PC-9 (cell line): ENCODE measurements around the gene NFIA. TPM values are rescaled to one million over a fixed set of nuclear protein-coding genes. Genes with fewer than 3 reads are reported as not detected.
A peak's percentile ranks its signal among the peaks of the same experiment; 100 is the strongest.

Experiments used
- BruUV-seq: library from RNA; stranded (reverse); fragments of 400-500 nt; replicated peaks from 2 replicates; lab custom pipeline; 2021; lab: Mats Ljungman, UMichigan
- CTCF ChIA-PET: fragments of 300-600 bp; sonication (Branson Sonifier 250); formaldehyde crosslinking; loops from one replicate; lab custom pipeline; 2022; ENCODE audit warnings: antibody characterized with exemption; lab: Charles Lee
- POLR2A ChIA-PET: fragments of 300-600 bp; sonication (Branson Sonifier 250); formaldehyde crosslinking; loops from one replicate; lab custom pipeline; 2022; ENCODE audit warnings: antibody characterized with exemption; ENCODE audit not compliant: unreplicated experiment; lab: Charles Lee
- DNase-seq, 2 experiments: peaks; one replicate each; pipeline versions ENCODE4 v3.0.0 to v3.0.0-alpha.2; 2015 to 2022; ENCODE audit warnings: mixed read lengths in 1 of 2
- H2AFZ ChIP-seq: fragments of 200-600 bp; sonication (generic); 2 replicates; pipeline ENCODE4 v1.8.1; 2017; ENCODE audit warnings: antibody characterized with exemption
- H3F3A ChIP-seq: fragments of 200-600 bp; sonication (generic); 2 replicates; pipeline ENCODE4 v1.8.1; 2017; ENCODE audit warnings: antibody characterized with exemption, mild to moderate bottlenecking, low read depth; ENCODE audit not compliant: insufficient read depth
- H3K27ac ChIP-seq: fragments of 200-600 bp; sonication (generic); 2 replicates; pipeline ENCODE4 v1.6.1; 2016; ENCODE audit warnings: mixed run types
- H3K27me3 ChIP-seq: fragments of 200-600 bp; sonication (generic); 2 replicates; pipeline ENCODE4 v1.6.1; 2016; ENCODE audit warnings: low read depth, mixed run types; ENCODE audit not compliant: insufficient read depth
- H3K36me3 ChIP-seq: fragments of 200-600 bp; sonication (generic); 2 replicates; pipeline ENCODE4 v1.6.1; 2016; ENCODE audit warnings: low read depth, mixed run types
- H3K4me1 ChIP-seq: fragments of 200-600 bp; sonication (generic); replicated peaks from 2 replicates; pipeline ENCODE4 v1.6.1; 2016; ENCODE audit warnings: mixed run types; ENCODE audit not compliant: insufficient read depth
- H3K4me2 ChIP-seq: fragments of 200-600 bp; sonication (generic); 2 replicates; pipeline ENCODE4 v1.6.1; 2017; ENCODE audit warnings: mixed run types
- H3K4me3 ChIP-seq: fragments of 200-600 bp; sonication (generic); 2 replicates; pipeline ENCODE4 v1.6.1; 2016; ENCODE audit warnings: mixed run types
- H3K79me2 ChIP-seq: fragments of 200-600 bp; sonication (generic); 2 replicates; pipeline ENCODE4 v1.6.1; 2017; ENCODE audit warnings: low read depth, mixed run types
- H3K9me2 ChIP-seq: fragments of 200-600 bp; sonication (generic); 2 replicates; pipeline ENCODE4 v1.8.1; 2017; ENCODE audit warnings: mild to moderate bottlenecking; ENCODE audit not compliant: insufficient read depth
- H3K9me3 ChIP-seq: fragments of 200-600 bp; sonication (generic); 2 replicates; pipeline ENCODE4 v1.8.1; 2016; ENCODE audit warnings: low read depth; ENCODE audit not compliant: insufficient read depth
- H4K20me1 ChIP-seq: fragments of 200-600 bp; sonication (generic); 2 replicates; pipeline ENCODE4 v1.8.1; 2017; ENCODE audit not compliant: insufficient read depth
- CTCF ChIP-seq: fragments of 200-600 bp; sonication (generic); conservative IDR thresholded peaks from 2 replicates; pipeline ENCODE4 v1.6.1; 2017; ENCODE audit warnings: mixed run types, antibody characterized with exemption, mild to moderate bottlenecking, moderate library complexity
- EZH2 ChIP-seq: fragments of 200-600 bp; sonication (generic); IDR thresholded peaks from 2 replicates; pipeline ENCODE4 v1.8.0; 2017; ENCODE audit warnings: antibody characterized with exemption, low read depth
- intact Hi-C: fragments of 100-400 bp; cut with micrococcal nuclease; formaldehyde crosslinking; loops from one replicate; pipeline ENCODE4 v1.10.0; 2022; ENCODE audit not compliant: unreplicated experiment
- total RNA-seq: library from RNA; stranded (reverse); gene quantifications from 2 replicates; pipeline ENCODE4 v1.2.3, GENCODE V29; 2021

The NFIA gene
- total RNA-seq, 1 experiment from 2014 or later: 26.7 TPM

GRCh38 chr1:61078618-61079295 lies 3.6 kb upstream of the NFIA start:
- Histone ChIP-seq H3K9me2 (no peaks in the 10 kb centered on the region), H3K4me3 (peak overlapping the region; percentile 68; the same call in 1 of the 2 replicates), H3K79me2 (peaks cover 5% of the 10 kb centered on the region), H3K36me3 (no peaks in the 10 kb centered on the region), H3K27me3 (no peaks in the 10 kb centered on the region), H3K9me3 (no peaks in the 10 kb centered on the region), H3K4me2 (peak overlapping the region; percentile 98), H4K20me1 (no peaks in the 10 kb centered on the region), H3F3A (peaks cover 39% of the 10 kb centered on the region), H3K4me1 (peaks cover 51% of the 10 kb centered on the region), H2AFZ (no peak overlapping the region), H3K27ac (peak overlapping the region; percentile 14; the same call in 1 of the 2 replicates)
- intact Hi-C loops: loop anchor here (5.0 kb wide), 3 partner anchors 104 to 664 kb away; partner anchors contain the start of gene PATJ
- no peak for TF ChIP-seq EZH2
- CTCF ChIA-PET: interaction anchor here (0.6 to 1.9 kb wide), 3 partner anchors 29 to 261 kb away, joined by 5 to 10 read pairs (median 5); no protein-coding TSS in a partner anchor
- POLR2A ChIA-PET: no interaction called here
- DNase-seq: no peak
- no TSS peak for BruUV-seq

GRCh38 chr1:61079296-61079897 lies 3.0 kb upstream of the NFIA start:
- TF ChIP-seq CTCF (no peak), EZH2 (no peak)
- no peak overlapping the region for H3K27ac ChIP-seq
- CTCF ChIA-PET: interaction anchor here (0.6 to 1.0 kb wide), 3 partner anchors 29 to 260 kb away, joined by 3 to 6 read pairs (median 5); no protein-coding TSS in a partner anchor
- peaks cover 39% of the 10 kb centered on the region for H3F3A ChIP-seq
- DNase-seq: no peak
- BruUV-seq: no TSS peak
- H3K79me2 ChIP-seq: peaks cover 12% of the 10 kb centered on the region
- no peaks in the 10 kb centered on the region for H3K9me2 ChIP-seq
- peak overlapping the region; percentile 90; the same call in 1 of the 2 replicates for H3K4me3 ChIP-seq
- no peaks in the 10 kb centered on the region for H3K9me3 ChIP-seq
- POLR2A ChIA-PET: no interaction called here
- H3K4me2 ChIP-seq: peak overlapping the region; percentile 98
- H3K36me3 ChIP-seq: no peaks in the 10 kb centered on the region
- intact Hi-C loops: loop anchor here (5.0 kb wide), 3 partner anchors 103 to 663 kb away; partner anchors contain the start of gene PATJ
- H3K4me1 ChIP-seq: peaks cover 57% of the 10 kb centered on the region
- H2AFZ ChIP-seq: no peak overlapping the region
- H3K27me3 ChIP-seq: no peaks in the 10 kb centered on the region
- no peaks in the 10 kb centered on the region; the same call in 1 of the 2 replicates for H4K20me1 ChIP-seq

- ChIA-PET POLR2A (no interaction called here), CTCF (interaction anchor here (0.7 to 1.0 kb wide), 2 partner anchors 30 to 135 kb away, joined by 3 to 6 read pairs; no protein-coding TSS in a partner anchor)
- no peaks in the 10 kb centered on the region; the same call in 1 of the 2 replicates for H4K20me1 ChIP-seq
- no peaks in the 10 kb centered on the region for H3K27me3 ChIP-seq
- H3K9me2 ChIP-seq: no peaks in the 10 kb centered on the region
- peaks cover 39% of the 10 kb centered on the region for H3F3A ChIP-seq
- peak overlapping the region; percentile 90; the same call in 1 of the 2 replicates for H3K4me3 ChIP-seq
- intact Hi-C loops: loop anchor here (5.0 kb wide), 3 partner anchors 102 to 662 kb away; partner anchors contain the start of gene PATJ
- H3K36me3 ChIP-seq: no peaks in the 10 kb centered on the region
- peak; percentile 50 to 59 for DNase-seq
- H3K79me2 ChIP-seq: peaks cover 17% of the 10 kb centered on the region
- TF ChIP-seq EZH2: no peak
- no peak; the same call in 1 of the 2 replicates for TF ChIP-seq CTCF
- H3K9me3 ChIP-seq: no peaks in the 10 kb centered on the region
- peaks cover 62% of the 10 kb centered on the region for H3K4me1 ChIP-seq
- no peak overlapping the region for H2AFZ ChIP-seq
- peak overlapping the region; percentile 1; the same call in 1 of the 2 replicates for H3K27ac ChIP-seq
- peak overlapping the region; percentile 98 for H3K4me2 ChIP-seq
- no TSS peak for BruUV-seq
These were observed 2.4 kb upstream of the NFIA start for GRCh38 chr1:61079898-61080336.
